B cell (primary cell): ENCODE measurements around the gene COL5A1. TPM values are rescaled to one million over a fixed set of nuclear protein-coding genes. Genes with fewer than 3 reads are reported as not detected.

Experiments used
- ATAC-seq: fragments of 200-7000 bp; cut with Tn5 transposase; one replicate; pipeline ENCODE4 v1.10.0; 2021; ENCODE audit warnings: low read depth, mild to moderate bottlenecking, moderate number of reproducible peaks, moderate library complexity
- CTCF ChIA-PET: fragments of 350-600 bp; sonication (Branson Sonifier 250); formaldehyde crosslinking; loops from one replicate; lab custom pipeline; 2021; ENCODE audit warnings: antibody characterized with exemption, inconsistent platforms; lab: Charles Lee
- POLR2A ChIA-PET: fragments of 350-600 bp; sonication (Branson Sonifier 250); formaldehyde crosslinking; loops from one replicate; lab custom pipeline; 2021; ENCODE audit warnings: antibody characterized with exemption; lab: Charles Lee
- DNase-seq: peaks from one replicate; pipeline ENCODE4 v3.0.0; 2013
- H2AFZ ChIP-seq: 2 replicates; pipeline ENCODE4 v1.6.1; 2012; ENCODE audit warnings: mild to moderate bottlenecking, low read depth, low read length; ENCODE audit not compliant: insufficient read depth, poor library complexity, severe bottlenecking
- H3K27ac ChIP-seq, 2 donors: 1 replicate in 1 of 2; 2 replicates in 1 of 2; pipeline ENCODE4 v1.5.1; 2012 to 2013; ENCODE audit warnings: low read length in 2 of 2, mild to moderate bottlenecking in 2 of 2, moderate library complexity in 1 of 2
- H3K27me3 ChIP-seq, 4 experiments: fragments of 200-600 bp in 1 of 4; sonication (generic) in 1 of 4; replicated peaks in 1 of 4; 1 replicate in 2 of 4; 2 replicates in 2 of 4; pipeline versions ENCODE4 v1.6.1 to v1.7.0; 2013 to 2016; ENCODE audit warnings: low read length in 3 of 4, mild to moderate bottlenecking in 2 of 4, mixed read lengths in 1 of 4, moderate library complexity in 1 of 4; ENCODE audit not compliant: insufficient read depth in 4 of 4, control insufficient read depth in 3 of 4; ENCODE audit errors: control extremely low read depth in 1 of 4
- H3K36me3 ChIP-seq, 2 experiments: replicated peaks in 1 of 2; 1 replicate in 1 of 2; 2 replicates in 1 of 2; pipeline versions ENCODE4 v1.6.1 to v1.7.1; 2013; ENCODE audit warnings: low read length in 1 of 2; ENCODE audit not compliant: insufficient read depth in 2 of 2, control insufficient read depth in 1 of 2; ENCODE audit errors: control extremely low read depth in 1 of 2, extremely low read depth in 1 of 2
- H3K4me1 ChIP-seq, 2 donors: fragments of 200-600 bp in 1 of 2; sonication (generic) in 1 of 2; 1 replicate in 1 of 2; 2 replicates in 1 of 2; pipeline versions ENCODE4 v1.5.1 to v1.6.1; 2013 to 2017; ENCODE audit warnings: low read length in 2 of 2; ENCODE audit not compliant: control insufficient read depth in 2 of 2, insufficient read depth in 2 of 2
- H3K4me2 ChIP-seq: replicated peaks from 2 replicates; pipeline ENCODE3; 2012; ENCODE audit warnings: mild to moderate bottlenecking, low read depth, low read length; ENCODE audit not compliant: poor library complexity, severe bottlenecking
- H3K4me3 ChIP-seq, 5 experiments: fragments of 200-600 bp in 1 of 5; sonication (generic) in 1 of 5; 1 replicate in 3 of 5; 2 replicates in 2 of 5; pipeline versions ENCODE4 v1.5.1 to v1.7.0; 2011 to 2016; ENCODE audit warnings: low read length in 4 of 5, mild to moderate bottlenecking in 4 of 5, low read depth in 2 of 5, control low read depth in 1 of 5, moderate library complexity in 1 of 5; ENCODE audit not compliant: insufficient read depth in 1 of 5; ENCODE audit errors: control extremely low read depth in 1 of 5, extremely low read depth in 1 of 5
- H3K79me2 ChIP-seq: fragments of 200-600 bp; sonication (generic); one replicate; pipeline ENCODE4 v1.6.0; 2016; ENCODE audit warnings: low read length; ENCODE audit not compliant: control insufficient read depth, insufficient read depth
- H3K9ac ChIP-seq: fragments of 200-600 bp; sonication (generic); 2 replicates; pipeline ENCODE4 v1.6.1; 2017; ENCODE audit warnings: mild to moderate bottlenecking, low read length, moderate library complexity
- H3K9me3 ChIP-seq, 3 donors: one replicate each; pipeline versions ENCODE4 v1.6.1 to v1.7.1; 2013; ENCODE audit warnings: low read length in 2 of 3; ENCODE audit not compliant: control insufficient read depth in 2 of 3, insufficient read depth in 1 of 3; ENCODE audit errors: control extremely low read depth in 1 of 3
- H4K20me1 ChIP-seq: 2 replicates; pipeline ENCODE4 v1.6.0; 2012; ENCODE audit warnings: mild to moderate bottlenecking, low read length; ENCODE audit not compliant: insufficient read depth, control insufficient read depth, poor library complexity, severe bottlenecking
- H3K27ac Mint-ChIP-seq: one replicate; pipeline ENCODE4 v1.8.0; 2021; ENCODE audit warnings: mixed read lengths
- H3K27me3 Mint-ChIP-seq: one replicate; pipeline ENCODE4 v1.8.0; 2021; ENCODE audit warnings: mixed read lengths
- H3K4me1 Mint-ChIP-seq: one replicate; pipeline ENCODE4 v1.8.0; 2021; ENCODE audit warnings: mixed read lengths
- H3K4me3 Mint-ChIP-seq: one replicate; pipeline ENCODE4 v1.8.0; 2021; ENCODE audit warnings: mixed read lengths
- H3K9me3 Mint-ChIP-seq: one replicate; pipeline ENCODE4 v1.8.0; 2022; ENCODE audit warnings: mixed read lengths; ENCODE audit not compliant: insufficient read depth
- EZH2 ChIP-seq: IDR thresholded peaks from 2 replicates; pipeline ENCODE4 v1.6.1; 2012; ENCODE audit warnings: borderline replicate concordance, low read depth, mild to moderate bottlenecking, moderate library complexity, low read length; ENCODE audit not compliant: insufficient read depth, poor library complexity, severe bottlenecking
- WGBS: methylation state at CpG from one replicate; pipeline ENCODE4 v1.1.5; 2013; ENCODE audit warnings: missing lambda C conversion rate; ENCODE audit not compliant: insufficient coverage; 5-methylcytosine and 5-hydroxymethylcytosine counted together
- intact Hi-C: fragments of 100-400 bp; cut with micrococcal nuclease; formaldehyde crosslinking; loops from one replicate; pipeline ENCODE4 v1.10.0; 2022
- polyA plus RNA-seq: library from polyadenylated mRNA; depleted of rRNA; stranded (reverse); fragments of >200 nt; gene quantifications from 2 replicates; pipeline ENCODE4 v1.2.3, GENCODE V29; 2012
- total RNA-seq, 2 donors: library from RNA; stranded (reverse); fragments of 120-200 nt in 1 of 2; gene quantifications; 1 replicate in 1 of 2; 2 replicates in 1 of 2; pipeline versions ENCODE4 v1.2.3 to v1.2.4, GENCODE V29; 2013 to 2022
- TF ChIP-seq, protein P1 (sequence below): fragments of 200-600 bp; IDR thresholded peaks from one replicate; pipeline ENCODE4 v1.8.0; 2022; ENCODE audit warnings: antibody characterized with exemption, mild to moderate bottlenecking

COL5A1 gene
- total and polyA plus RNA-seq, 2 donors (not counting 1 experiment from before 2014, with no cell fraction given) = 0.06 TPM; not detected in 1

DNA sequence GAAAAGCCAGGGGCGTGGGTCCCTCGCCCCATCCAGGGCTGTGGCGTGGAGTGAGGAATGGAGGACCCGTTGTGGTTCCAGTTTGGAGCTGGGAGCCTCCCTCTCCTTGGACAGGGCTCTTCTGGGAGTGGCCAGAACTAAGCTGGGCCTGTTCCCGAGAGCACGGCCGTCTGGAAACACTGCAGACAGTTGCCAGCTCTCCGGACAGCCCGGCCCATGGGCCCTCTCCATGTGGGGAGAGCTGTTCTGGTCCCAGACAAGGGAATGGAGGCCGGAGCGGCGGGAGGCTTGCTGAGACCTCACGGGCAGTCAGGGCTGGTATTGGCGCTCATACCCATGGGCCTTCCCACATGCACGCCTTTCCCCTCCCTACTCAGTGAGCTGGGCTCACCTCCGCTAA is 193.8 kb downstream of the COL5A1 start:
- Histone ChIP-seq H3K4me2 (no peak overlapping the region), H3K27ac (no peak overlapping the region), H4K20me1 (no peaks in the 10 kb centered on the region), H3K27me3 (no peaks in the 10 kb centered on the region), H3K9me3 (peaks cover 0 to 4% (median 0%) of the 10 kb centered on the region in 3 donors), H3K4me3 (no peak overlapping the region), H3K9ac (no peak overlapping the region), H2AFZ (no peak overlapping the region), H3K79me2 (no peaks in the 10 kb centered on the region), H3K36me3 (no peaks in the 10 kb centered on the region), H3K4me1 (no peaks in the 10 kb centered on the region)
- H3K9me3 Mint-ChIP-seq = no peaks in the 10 kb centered on the region
- ATAC-seq (no peak), DNase-seq (no peak)
- TF ChIP-seq, protein P1, sequence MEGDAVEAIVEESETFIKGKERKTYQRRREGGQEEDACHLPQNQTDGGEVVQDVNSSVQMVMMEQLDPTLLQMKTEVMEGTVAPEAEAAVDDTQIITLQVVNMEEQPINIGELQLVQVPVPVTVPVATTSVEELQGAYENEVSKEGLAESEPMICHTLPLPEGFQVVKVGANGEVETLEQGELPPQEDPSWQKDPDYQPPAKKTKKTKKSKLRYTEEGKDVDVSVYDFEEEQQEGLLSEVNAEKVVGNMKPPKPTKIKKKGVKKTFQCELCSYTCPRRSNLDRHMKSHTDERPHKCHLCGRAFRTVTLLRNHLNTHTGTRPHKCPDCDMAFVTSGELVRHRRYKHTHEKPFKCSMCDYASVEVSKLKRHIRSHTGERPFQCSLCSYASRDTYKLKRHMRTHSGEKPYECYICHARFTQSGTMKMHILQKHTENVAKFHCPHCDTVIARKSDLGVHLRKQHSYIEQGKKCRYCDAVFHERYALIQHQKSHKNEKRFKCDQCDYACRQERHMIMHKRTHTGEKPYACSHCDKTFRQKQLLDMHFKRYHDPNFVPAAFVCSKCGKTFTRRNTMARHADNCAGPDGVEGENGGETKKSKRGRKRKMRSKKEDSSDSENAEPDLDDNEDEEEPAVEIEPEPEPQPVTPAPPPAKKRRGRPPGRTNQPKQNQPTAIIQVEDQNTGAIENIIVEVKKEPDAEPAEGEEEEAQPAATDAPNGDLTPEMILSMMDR = no peak
- TF ChIP-seq EZH2 = no peak
- no peak overlapping the region for H3K27ac Mint-ChIP-seq
- no peak overlapping the region for H3K4me3 Mint-ChIP-seq
- H3K4me1 Mint-ChIP-seq = no peaks in the 10 kb centered on the region
- no peaks in the 10 kb centered on the region for H3K27me3 Mint-ChIP-seq
- CTCF ChIA-PET = no interaction called here
- intact Hi-C loops = no loop called here
- 92% methylated on average over 15 of the region's 16 CpGs for WGBS
- POLR2A ChIA-PET = no interaction called here

DNA sequence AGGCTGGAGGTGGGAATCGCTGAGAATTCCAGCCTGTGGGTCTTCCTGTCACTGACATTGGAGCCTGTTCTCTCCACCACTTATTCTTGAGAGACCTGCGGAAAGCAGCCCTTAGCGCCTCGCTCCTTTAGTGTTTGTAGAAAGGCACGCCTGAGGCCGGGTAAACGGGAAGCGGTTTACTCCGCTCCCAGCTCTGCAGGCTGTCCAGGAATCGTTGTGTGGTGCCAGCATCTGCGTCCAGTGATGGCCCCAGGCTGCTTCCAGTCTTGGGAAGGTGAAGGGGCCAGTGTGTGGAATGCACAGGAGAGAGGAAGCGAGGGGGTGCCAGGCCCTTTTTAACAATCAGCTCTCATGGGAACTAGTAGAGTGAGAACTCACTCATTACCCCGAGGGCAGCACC is 194.4 kb downstream of the COL5A1 start:
- no peak overlapping the region for H3K4me3 ChIP-seq
- no peaks in the 10 kb centered on the region for H3K4me1 Mint-ChIP-seq
- CTCF ChIA-PET = no interaction called here

More for the DNA sequence above, 194.4 kb downstream of the COL5A1 start:
- peaks cover 0 to 4% (median 0%) of the 10 kb centered on the region in 3 donors for H3K9me3 ChIP-seq
- Mint-ChIP-seq H3K27ac (no peak overlapping the region), H3K4me3 (no peak overlapping the region), H3K9me3 (no peaks in the 10 kb centered on the region), H3K27me3 (no peaks in the 10 kb centered on the region)
- DNase-seq (no peak), ATAC-seq (no peak)
- H3K4me1 ChIP-seq = no peaks in the 10 kb centered on the region
- intact Hi-C loops = no loop called here
- H3K9ac ChIP-seq = no peak overlapping the region
- no peaks in the 10 kb centered on the region for H3K36me3 ChIP-seq
- no peak overlapping the region for H3K4me2 ChIP-seq
- H4K20me1 ChIP-seq = no peaks in the 10 kb centered on the region
- no peak overlapping the region for H3K27ac ChIP-seq
- H3K79me2 ChIP-seq = no peaks in the 10 kb centered on the region
- 98% methylated on average over 11 of the region's 13 CpGs for WGBS
- no peak overlapping the region for H2AFZ ChIP-seq
- TF ChIP-seq, protein P1 = no peak
- no peak for TF ChIP-seq EZH2
- POLR2A ChIA-PET = no interaction called here
- H3K27me3 ChIP-seq = no peaks in the 10 kb centered on the region
